ENCODE results near the gene PIP4K2C.

- no peak for TF ChIP-seq CTCF (conservative IDR thresholded peaks at IDR 0.05; ENCODE audit: low read depth, low read length)
- no peak for TF ChIP-seq EZH2 (IDR thresholded peaks at IDR 0.05; ENCODE audit: low read length, unreplicated experiment)
- no peak for TF ChIP-seq EZH2phosphoT487 (IDR thresholded peaks at IDR 0.05; ENCODE audit: borderline replicate concordance, low read length)
Measured at GRCh38 chr12:57624441-57625220, 33.6 kb downstream of the PIP4K2C start.

Data from PC-3 (cell line).